ENCODE data around the gene NMT2. TPM values are rescaled to one million over a fixed set of nuclear protein-coding genes. Genes with fewer than 3 reads are reported as not detected.

Gene NMT2
- total RNA-seq, 1 donor from 2014 or later: 17.4 TPM

DNA sequence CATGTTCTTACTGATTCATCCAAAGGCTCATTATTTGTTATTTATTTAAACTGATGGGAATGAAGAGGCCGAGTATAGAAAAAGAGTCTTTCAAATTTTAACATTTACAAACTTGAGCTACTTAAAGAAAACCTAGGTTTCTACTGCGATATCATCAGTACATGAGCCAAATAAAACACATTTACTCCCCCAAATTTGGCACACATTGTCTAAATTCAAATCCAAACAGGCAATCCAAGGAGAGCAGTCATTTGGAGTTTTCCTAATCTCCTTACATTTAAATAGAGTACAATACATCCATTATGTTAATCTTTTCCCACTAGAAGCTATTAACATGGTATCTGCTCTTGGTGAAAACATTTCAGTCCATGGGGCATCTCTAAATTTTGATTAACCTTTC lies 2.2 kb downstream of the NMT2 start:
- Mint-ChIP-seq H3K9me3 (ENCODE audit: unreplicated experiment) (no peaks in the 10 kb centered on the region), H3K27ac (ENCODE audit: unreplicated experiment) (no peak overlapping the region), H3K4me1 (ENCODE audit: unreplicated experiment) (peaks cover 37% of the 10 kb centered on the region), H3K27me3 (ENCODE audit: unreplicated experiment) (no peaks in the 10 kb centered on the region), H3K4me3 (ENCODE audit: unreplicated experiment) (peak overlapping the region; percentile 86), H3K36me3 (ENCODE audit: unreplicated experiment) (no peaks in the 10 kb centered on the region)
- DNase-seq (ENCODE audit: extremely low spot score, unreplicated experiment): no peak
- TF ChIP-seq, protein P1, sequence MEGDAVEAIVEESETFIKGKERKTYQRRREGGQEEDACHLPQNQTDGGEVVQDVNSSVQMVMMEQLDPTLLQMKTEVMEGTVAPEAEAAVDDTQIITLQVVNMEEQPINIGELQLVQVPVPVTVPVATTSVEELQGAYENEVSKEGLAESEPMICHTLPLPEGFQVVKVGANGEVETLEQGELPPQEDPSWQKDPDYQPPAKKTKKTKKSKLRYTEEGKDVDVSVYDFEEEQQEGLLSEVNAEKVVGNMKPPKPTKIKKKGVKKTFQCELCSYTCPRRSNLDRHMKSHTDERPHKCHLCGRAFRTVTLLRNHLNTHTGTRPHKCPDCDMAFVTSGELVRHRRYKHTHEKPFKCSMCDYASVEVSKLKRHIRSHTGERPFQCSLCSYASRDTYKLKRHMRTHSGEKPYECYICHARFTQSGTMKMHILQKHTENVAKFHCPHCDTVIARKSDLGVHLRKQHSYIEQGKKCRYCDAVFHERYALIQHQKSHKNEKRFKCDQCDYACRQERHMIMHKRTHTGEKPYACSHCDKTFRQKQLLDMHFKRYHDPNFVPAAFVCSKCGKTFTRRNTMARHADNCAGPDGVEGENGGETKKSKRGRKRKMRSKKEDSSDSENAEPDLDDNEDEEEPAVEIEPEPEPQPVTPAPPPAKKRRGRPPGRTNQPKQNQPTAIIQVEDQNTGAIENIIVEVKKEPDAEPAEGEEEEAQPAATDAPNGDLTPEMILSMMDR (IDR thresholded peaks at IDR 0.05): no peak

DNA sequence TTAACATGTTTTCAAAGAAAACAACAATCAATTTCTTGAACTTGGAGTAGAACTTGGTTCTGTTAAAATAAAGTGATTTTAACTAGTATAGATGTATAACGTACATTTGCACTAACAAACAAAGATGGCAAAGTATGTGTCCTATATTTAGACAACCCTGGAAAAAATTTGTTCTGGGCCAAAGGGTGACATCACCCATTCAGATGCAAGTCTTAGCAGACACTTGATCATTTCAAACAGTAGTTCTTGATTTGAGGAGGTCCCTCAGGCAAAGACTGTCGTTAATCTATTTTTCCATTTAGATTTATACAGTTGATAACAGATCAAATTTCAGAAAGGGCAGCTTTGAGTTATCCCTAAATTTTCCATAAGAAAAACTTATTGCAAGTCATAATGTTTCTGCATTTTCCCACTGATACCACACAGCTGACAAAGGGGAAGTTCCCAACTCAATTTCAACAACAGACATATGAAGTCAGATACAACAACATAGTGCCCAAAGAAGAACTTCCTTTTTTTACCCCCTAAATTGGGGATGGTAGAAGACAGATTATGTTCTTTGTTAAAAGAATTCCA lies 5.2 kb downstream of the NMT2 start:
- peaks cover 32% of the 10 kb centered on the region for H3K4me1 Mint-ChIP-seq (ENCODE audit: unreplicated experiment)
- TF ChIP-seq, protein P1 (IDR thresholded peaks at IDR 0.05): no peak
- DNase-seq (ENCODE audit: extremely low spot score, unreplicated experiment): no peak

DNA sequence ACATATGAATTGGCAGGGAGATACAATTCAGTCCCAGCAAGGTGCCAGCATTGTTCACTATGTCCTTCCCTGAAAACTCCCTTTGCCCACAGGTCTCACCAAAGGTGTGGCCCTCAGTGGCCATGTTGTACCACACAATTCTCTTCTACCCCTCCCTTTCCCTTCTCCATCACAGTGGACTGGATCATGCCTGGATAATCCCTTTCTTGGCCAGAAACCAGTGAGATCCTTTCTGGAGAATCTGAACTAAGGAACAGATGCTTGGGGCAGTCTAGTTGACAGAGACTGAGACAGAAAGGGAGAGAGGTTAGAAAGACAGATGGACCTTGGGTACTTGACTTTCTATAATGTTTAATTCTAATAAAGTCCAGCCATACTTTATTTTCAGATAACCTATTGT lies 9.5 kb downstream of the NMT2 start:
- DNase-seq (ENCODE audit: extremely low spot score, unreplicated experiment): no peak
- Mint-ChIP-seq H3K4me3 (ENCODE audit: unreplicated experiment) (no peak overlapping the region), H3K36me3 (ENCODE audit: unreplicated experiment) (no peaks in the 10 kb centered on the region), H3K27me3 (ENCODE audit: unreplicated experiment) (no peaks in the 10 kb centered on the region), H3K27ac (ENCODE audit: unreplicated experiment) (no peak overlapping the region), H3K9me3 (ENCODE audit: unreplicated experiment) (no peaks in the 10 kb centered on the region), H3K4me1 (ENCODE audit: unreplicated experiment) (peaks cover 13% of the 10 kb centered on the region)
- TF ChIP-seq, protein P1 (IDR thresholded peaks at IDR 0.05): no peak

More for the DNA sequence above, 5.2 kb downstream of the NMT2 start:
- H3K27ac Mint-ChIP-seq (ENCODE audit: unreplicated experiment): no peak overlapping the region
- no peaks in the 10 kb centered on the region for H3K36me3 Mint-ChIP-seq (ENCODE audit: unreplicated experiment)
- H3K4me3 Mint-ChIP-seq (ENCODE audit: unreplicated experiment): no peak overlapping the region
- no peaks in the 10 kb centered on the region for H3K9me3 Mint-ChIP-seq (ENCODE audit: unreplicated experiment)
- no peaks in the 10 kb centered on the region for H3K27me3 Mint-ChIP-seq (ENCODE audit: unreplicated experiment)

DNA sequence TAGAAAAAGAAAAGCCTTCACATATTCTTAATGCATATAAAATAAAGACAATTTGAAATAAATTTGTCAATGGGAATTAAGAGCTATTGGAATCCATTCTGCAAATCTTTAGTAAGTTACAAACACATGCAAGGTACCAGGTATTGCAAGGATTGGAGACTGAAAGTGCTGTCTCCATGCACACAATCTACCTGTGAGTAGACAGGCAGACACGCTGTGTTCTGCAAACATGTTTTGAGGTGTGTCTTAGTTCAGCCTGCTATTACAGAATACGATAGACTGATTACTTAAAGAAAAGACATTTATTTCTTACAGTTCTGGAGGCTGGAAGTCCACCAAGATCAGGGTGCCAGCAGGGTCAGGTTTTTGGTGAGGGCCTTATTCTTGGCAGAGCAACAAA lies 10.0 kb downstream of the NMT2 start:
- Mint-ChIP-seq H3K27me3 (ENCODE audit: unreplicated experiment) (no peaks in the 10 kb centered on the region), H3K4me3 (ENCODE audit: unreplicated experiment) (no peak overlapping the region), H3K4me1 (ENCODE audit: unreplicated experiment) (peaks cover 9% of the 10 kb centered on the region), H3K36me3 (ENCODE audit: unreplicated experiment) (no peaks in the 10 kb centered on the region), H3K9me3 (ENCODE audit: unreplicated experiment) (no peaks in the 10 kb centered on the region), H3K27ac (ENCODE audit: unreplicated experiment) (no peak overlapping the region)
- DNase-seq (ENCODE audit: extremely low spot score, unreplicated experiment): no peak
- TF ChIP-seq, protein P1 (IDR thresholded peaks at IDR 0.05): no peak

DNA sequence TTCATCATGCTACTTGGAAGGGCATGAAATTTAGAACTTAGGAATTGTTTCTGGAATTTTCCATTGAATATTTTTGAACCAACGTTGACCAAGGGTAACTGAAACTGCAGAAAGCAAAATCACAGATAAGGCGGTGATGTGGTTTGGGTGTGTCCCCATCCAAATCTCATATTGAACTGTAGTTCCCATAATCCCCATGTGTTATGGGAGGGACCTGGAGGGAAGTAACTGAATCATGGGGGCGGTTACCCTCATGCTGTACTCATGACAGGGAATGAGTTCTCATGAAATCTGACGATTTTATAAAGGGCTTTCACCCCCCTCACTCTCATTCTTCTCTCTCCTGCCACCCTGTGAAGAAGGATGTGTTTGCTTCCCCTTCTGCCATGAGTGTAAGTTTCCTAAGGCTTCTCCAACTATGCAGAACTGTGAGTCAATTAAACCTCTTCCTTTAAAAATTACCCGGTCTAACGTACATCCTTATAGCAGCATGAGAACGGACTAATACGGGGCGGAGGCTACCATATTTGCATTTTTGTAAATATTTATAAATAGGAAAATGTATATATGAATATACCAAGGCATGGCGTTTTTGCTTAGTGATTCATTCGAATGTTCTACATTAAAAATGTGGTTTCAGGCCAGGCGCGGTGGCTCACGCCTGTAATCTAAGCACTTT lies 12.4 kb downstream of the NMT2 start:
- TF ChIP-seq, protein P1 (IDR thresholded peaks at IDR 0.05): no peak
- Mint-ChIP-seq H3K27ac (ENCODE audit: unreplicated experiment) (no peak overlapping the region), H3K36me3 (ENCODE audit: unreplicated experiment) (no peaks in the 10 kb centered on the region), H3K4me1 (ENCODE audit: unreplicated experiment) (peaks cover 3% of the 10 kb centered on the region), H3K4me3 (ENCODE audit: unreplicated experiment) (no peak overlapping the region), H3K27me3 (ENCODE audit: unreplicated experiment) (no peaks in the 10 kb centered on the region), H3K9me3 (ENCODE audit: unreplicated experiment) (no peaks in the 10 kb centered on the region)
- DNase-seq (ENCODE audit: extremely low spot score, unreplicated experiment): no peak

All from osteocyte (in vitro differentiated cells).